B cell (primary cell): Measurements from ENCODE around the gene ASPG. TPM values are rescaled to one million over a fixed set of nuclear protein-coding genes. Genes with fewer than 3 reads are reported as not detected.

Experiments
- ATAC-seq: fragments of 200-7000 bp; cut with Tn5 transposase; one replicate; pipeline ENCODE4 v1.10.0; 2021; ENCODE audit warnings: low read depth, mild to moderate bottlenecking, moderate number of reproducible peaks, moderate library complexity
- CTCF ChIA-PET: fragments of 350-600 bp; sonication (Branson Sonifier 250); formaldehyde crosslinking; loops from one replicate; lab custom pipeline; 2021; ENCODE audit warnings: antibody characterized with exemption, inconsistent platforms; lab: Charles Lee
- POLR2A ChIA-PET: fragments of 350-600 bp; sonication (Branson Sonifier 250); formaldehyde crosslinking; loops from one replicate; lab custom pipeline; 2021; ENCODE audit warnings: antibody characterized with exemption; lab: Charles Lee
- DNase-seq: peaks from one replicate; pipeline ENCODE4 v3.0.0; 2013
- H2AFZ ChIP-seq: 2 replicates; pipeline ENCODE4 v1.6.1; 2012; ENCODE audit warnings: mild to moderate bottlenecking, low read depth, low read length; ENCODE audit not compliant: insufficient read depth, poor library complexity, severe bottlenecking
- H3K27ac ChIP-seq, 2 donors: 1 replicate in 1 of 2; 2 replicates in 1 of 2; pipeline ENCODE4 v1.5.1; 2012 to 2013; ENCODE audit warnings: low read length in 2 of 2, mild to moderate bottlenecking in 2 of 2, moderate library complexity in 1 of 2
- H3K27me3 ChIP-seq, 4 experiments: fragments of 200-600 bp in 1 of 4; sonication (generic) in 1 of 4; replicated peaks in 1 of 4; 1 replicate in 2 of 4; 2 replicates in 2 of 4; pipeline versions ENCODE4 v1.6.1 to v1.7.0; 2013 to 2016; ENCODE audit warnings: low read length in 3 of 4, mild to moderate bottlenecking in 2 of 4, mixed read lengths in 1 of 4, moderate library complexity in 1 of 4; ENCODE audit not compliant: insufficient read depth in 4 of 4, control insufficient read depth in 3 of 4; ENCODE audit errors: control extremely low read depth in 1 of 4
- H3K36me3 ChIP-seq, 2 experiments: replicated peaks in 1 of 2; 1 replicate in 1 of 2; 2 replicates in 1 of 2; pipeline versions ENCODE4 v1.6.1 to v1.7.1; 2013; ENCODE audit warnings: low read length in 1 of 2; ENCODE audit not compliant: insufficient read depth in 2 of 2, control insufficient read depth in 1 of 2; ENCODE audit errors: control extremely low read depth in 1 of 2, extremely low read depth in 1 of 2
- H3K4me1 ChIP-seq, 2 donors: fragments of 200-600 bp in 1 of 2; sonication (generic) in 1 of 2; 1 replicate in 1 of 2; 2 replicates in 1 of 2; pipeline versions ENCODE4 v1.5.1 to v1.6.1; 2013 to 2017; ENCODE audit warnings: low read length in 2 of 2; ENCODE audit not compliant: control insufficient read depth in 2 of 2, insufficient read depth in 2 of 2
- H3K4me2 ChIP-seq: replicated peaks from 2 replicates; pipeline ENCODE3; 2012; ENCODE audit warnings: mild to moderate bottlenecking, low read depth, low read length; ENCODE audit not compliant: poor library complexity, severe bottlenecking
- H3K4me3 ChIP-seq, 5 experiments: fragments of 200-600 bp in 1 of 5; sonication (generic) in 1 of 5; 1 replicate in 3 of 5; 2 replicates in 2 of 5; pipeline versions ENCODE4 v1.5.1 to v1.7.0; 2011 to 2016; ENCODE audit warnings: low read length in 4 of 5, mild to moderate bottlenecking in 4 of 5, low read depth in 2 of 5, control low read depth in 1 of 5, moderate library complexity in 1 of 5; ENCODE audit not compliant: insufficient read depth in 1 of 5; ENCODE audit errors: control extremely low read depth in 1 of 5, extremely low read depth in 1 of 5
- H3K79me2 ChIP-seq: fragments of 200-600 bp; sonication (generic); one replicate; pipeline ENCODE4 v1.6.0; 2016; ENCODE audit warnings: low read length; ENCODE audit not compliant: control insufficient read depth, insufficient read depth
- H3K9ac ChIP-seq: fragments of 200-600 bp; sonication (generic); 2 replicates; pipeline ENCODE4 v1.6.1; 2017; ENCODE audit warnings: mild to moderate bottlenecking, low read length, moderate library complexity
- H3K9me3 ChIP-seq, 3 donors: one replicate each; pipeline versions ENCODE4 v1.6.1 to v1.7.1; 2013; ENCODE audit warnings: low read length in 2 of 3; ENCODE audit not compliant: control insufficient read depth in 2 of 3, insufficient read depth in 1 of 3; ENCODE audit errors: control extremely low read depth in 1 of 3
- H4K20me1 ChIP-seq: 2 replicates; pipeline ENCODE4 v1.6.0; 2012; ENCODE audit warnings: mild to moderate bottlenecking, low read length; ENCODE audit not compliant: insufficient read depth, control insufficient read depth, poor library complexity, severe bottlenecking
- H3K27ac Mint-ChIP-seq: one replicate; pipeline ENCODE4 v1.8.0; 2021; ENCODE audit warnings: mixed read lengths
- H3K27me3 Mint-ChIP-seq: one replicate; pipeline ENCODE4 v1.8.0; 2021; ENCODE audit warnings: mixed read lengths
- H3K4me1 Mint-ChIP-seq: one replicate; pipeline ENCODE4 v1.8.0; 2021; ENCODE audit warnings: mixed read lengths
- H3K4me3 Mint-ChIP-seq: one replicate; pipeline ENCODE4 v1.8.0; 2021; ENCODE audit warnings: mixed read lengths
- H3K9me3 Mint-ChIP-seq: one replicate; pipeline ENCODE4 v1.8.0; 2022; ENCODE audit warnings: mixed read lengths; ENCODE audit not compliant: insufficient read depth
- EZH2 ChIP-seq: IDR thresholded peaks from 2 replicates; pipeline ENCODE4 v1.6.1; 2012; ENCODE audit warnings: borderline replicate concordance, low read depth, mild to moderate bottlenecking, moderate library complexity, low read length; ENCODE audit not compliant: insufficient read depth, poor library complexity, severe bottlenecking
- WGBS: methylation state at CpG from one replicate; pipeline ENCODE4 v1.1.5; 2013; ENCODE audit warnings: missing lambda C conversion rate; ENCODE audit not compliant: insufficient coverage; 5-methylcytosine and 5-hydroxymethylcytosine counted together
- intact Hi-C: fragments of 100-400 bp; cut with micrococcal nuclease; formaldehyde crosslinking; loops from one replicate; pipeline ENCODE4 v1.10.0; 2022
- polyA plus RNA-seq: library from polyadenylated mRNA; depleted of rRNA; stranded (reverse); fragments of >200 nt; gene quantifications from 2 replicates; pipeline ENCODE4 v1.2.3, GENCODE V29; 2012
- total RNA-seq, 2 donors: library from RNA; stranded (reverse); fragments of 120-200 nt in 1 of 2; gene quantifications; 1 replicate in 1 of 2; 2 replicates in 1 of 2; pipeline versions ENCODE4 v1.2.3 to v1.2.4, GENCODE V29; 2013 to 2022
- TF ChIP-seq, protein P1 (sequence below): fragments of 200-600 bp; IDR thresholded peaks from one replicate; pipeline ENCODE4 v1.8.0; 2022; ENCODE audit warnings: antibody characterized with exemption, mild to moderate bottlenecking

Gene ASPG
- total and polyA plus RNA-seq, 2 donors (not counting 1 experiment from before 2014, with no cell fraction given), result not detected

- ChIA-PET POLR2A (no interaction called here), CTCF (no interaction called here)
- H3K9ac ChIP-seq, result no peak overlapping the region
- peaks cover 52% of the 10 kb centered on the region for H3K27me3 Mint-ChIP-seq
- no peak overlapping the region for H3K4me2 ChIP-seq
- no peaks in the 10 kb centered on the region for H3K4me1 ChIP-seq
- TF ChIP-seq, protein P1, sequence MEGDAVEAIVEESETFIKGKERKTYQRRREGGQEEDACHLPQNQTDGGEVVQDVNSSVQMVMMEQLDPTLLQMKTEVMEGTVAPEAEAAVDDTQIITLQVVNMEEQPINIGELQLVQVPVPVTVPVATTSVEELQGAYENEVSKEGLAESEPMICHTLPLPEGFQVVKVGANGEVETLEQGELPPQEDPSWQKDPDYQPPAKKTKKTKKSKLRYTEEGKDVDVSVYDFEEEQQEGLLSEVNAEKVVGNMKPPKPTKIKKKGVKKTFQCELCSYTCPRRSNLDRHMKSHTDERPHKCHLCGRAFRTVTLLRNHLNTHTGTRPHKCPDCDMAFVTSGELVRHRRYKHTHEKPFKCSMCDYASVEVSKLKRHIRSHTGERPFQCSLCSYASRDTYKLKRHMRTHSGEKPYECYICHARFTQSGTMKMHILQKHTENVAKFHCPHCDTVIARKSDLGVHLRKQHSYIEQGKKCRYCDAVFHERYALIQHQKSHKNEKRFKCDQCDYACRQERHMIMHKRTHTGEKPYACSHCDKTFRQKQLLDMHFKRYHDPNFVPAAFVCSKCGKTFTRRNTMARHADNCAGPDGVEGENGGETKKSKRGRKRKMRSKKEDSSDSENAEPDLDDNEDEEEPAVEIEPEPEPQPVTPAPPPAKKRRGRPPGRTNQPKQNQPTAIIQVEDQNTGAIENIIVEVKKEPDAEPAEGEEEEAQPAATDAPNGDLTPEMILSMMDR, result no peak
- TF ChIP-seq EZH2, result no peak
- 76% methylated on average over 3 of the region's 4 CpGs for WGBS
- H4K20me1 ChIP-seq, result no peaks in the 10 kb centered on the region
- H3K27ac Mint-ChIP-seq, result no peak overlapping the region
- H3K27ac ChIP-seq, result no peak overlapping the region
- DNase-seq (no peak), ATAC-seq (no peak)
- H3K4me1 Mint-ChIP-seq, result no peaks in the 10 kb centered on the region
- H3K27me3 ChIP-seq, result peaks cover 0 to 17% (median 10%) of the 10 kb centered on the region in 4 experiments
- no peaks in the 10 kb centered on the region for H3K36me3 ChIP-seq
- H3K9me3 Mint-ChIP-seq, result peaks cover 10% of the 10 kb centered on the region
- H3K4me3 ChIP-seq, result no peak overlapping the region
- peaks cover 0 to 14% (median 10%) of the 10 kb centered on the region in 3 donors for H3K9me3 ChIP-seq
- intact Hi-C loops, result no loop called here
- no peak overlapping the region for H2AFZ ChIP-seq
- no peaks in the 10 kb centered on the region for H3K79me2 ChIP-seq
- H3K4me3 Mint-ChIP-seq, result no peak overlapping the region
Observed at GRCh38 chr14:104066719-104067295, 18.7 kb upstream of the ASPG start.

GRCh38 chr14:104069541-104069940, 16.0 kb upstream of the ASPG start:
- no peak for ATAC-seq
- CTCF ChIA-PET, result no interaction called here

More at GRCh38 chr14:104069541-104069940, 16.0 kb upstream of the ASPG start:
- no peaks in the 10 kb centered on the region for H3K79me2 ChIP-seq
- TF ChIP-seq, protein P1, result no peak
- TF ChIP-seq EZH2, result no peak
- peaks cover 0 to 23% (median 16%) of the 10 kb centered on the region in 3 donors for H3K9me3 ChIP-seq
- no peak overlapping the region for H3K4me2 ChIP-seq
- whole genome bisulfite sequencing, result 91% methylated on average over 5 of the region's 7 CpGs
- no peaks in the 10 kb centered on the region for H3K36me3 ChIP-seq
- Mint-ChIP-seq H3K27ac (no peak overlapping the region), H3K4me3 (no peak overlapping the region), H3K4me1 (no peaks in the 10 kb centered on the region), H3K27me3 (peaks cover 39% of the 10 kb centered on the region), H3K9me3 (peaks cover 21% of the 10 kb centered on the region)
- no peak overlapping the region for H2AFZ ChIP-seq
- intact Hi-C loops, result no loop called here
- no peak for DNase-seq
- H3K9ac ChIP-seq, result no peak overlapping the region
- no peak overlapping the region for H3K4me3 ChIP-seq
- no peaks in the 10 kb centered on the region for H4K20me1 ChIP-seq
- H3K4me1 ChIP-seq, result no peaks in the 10 kb centered on the region
- POLR2A ChIA-PET, result no interaction called here
- peaks cover 0 to 13% (median 4%) of the 10 kb centered on the region in 4 experiments for H3K27me3 ChIP-seq
- H3K27ac ChIP-seq, result no peak overlapping the region
